H7 (cell line): ENCODE results near the gene MCCC2. TPM values are rescaled to one million over a fixed set of nuclear protein-coding genes. Genes with fewer than 3 reads are reported as not detected.
A peak's percentile ranks its signal among the peaks of the same experiment; 100 is the strongest.
"Not testable (repeated sequence)": the region's sequence is repeated elsewhere in the genome, so short reads cannot be mapped to it uniquely, and the experiment has no call there.

ENCODE experiments used
- DNase-seq: peaks from one replicate; pipeline ENCODE4 v3.0.0; 2012
- H3K27me3 ChIP-seq: 2 replicates; pipeline ENCODE4 v1.6.0; 2011; ENCODE audit warnings: mild to moderate bottlenecking, low read length; ENCODE audit not compliant: control insufficient read depth, insufficient read depth
- H3K36me3 ChIP-seq: replicated peaks from 2 replicates; pipeline ENCODE4 v1.5.1; 2011; ENCODE audit warnings: low read length; ENCODE audit not compliant: control insufficient read depth, insufficient read depth
- H3K4me3 ChIP-seq: 2 replicates; pipeline ENCODE4 v1.5.1; 2011; ENCODE audit warnings: low read depth, mild to moderate bottlenecking, control low read depth, low read length, moderate library complexity; ENCODE audit not compliant: insufficient read depth
- total RNA-seq: library from RNA; depleted of rRNA; stranded (reverse); fragments of >200 nt; shearing (Covaris generic); gene quantifications from 2 replicates; pipeline ENCODE4 v1.2.3, GENCODE V29; 2014

MCCC2 gene
- total RNA-seq, 1 experiment from 2014 or later: 53.1 TPM

- Histone ChIP-seq H3K36me3 (no peaks in the 10 kb centered on the region), H3K27me3 (no peaks in the 10 kb centered on the region), H3K4me3 (peak overlapping the region; percentile 86)
- DNase-seq: peak; percentile 53
Measured at GRCh38 chr5:71586052-71586940, 844 bp upstream of the MCCC2 start.

- H3K36me3 ChIP-seq: no peaks in the 10 kb centered on the region
- peak; percentile 56 for DNase-seq
- peak overlapping the region; percentile 86 for H3K4me3 ChIP-seq
- H3K27me3 ChIP-seq: no peaks in the 10 kb centered on the region
Measured at GRCh38 chr5:71587766-71588532, 809 bp downstream of the MCCC2 start.

GRCh38 chr5:71588533-71588885, 1.4 kb downstream of the MCCC2 start:
- no peak for DNase-seq
- no peak overlapping the region for H3K4me3 ChIP-seq
- H3K27me3 ChIP-seq: no peaks in the 10 kb centered on the region
- no peaks in the 10 kb centered on the region for H3K36me3 ChIP-seq

- no peaks in the 10 kb centered on the region; the same call in 1 of the 2 replicates for H3K36me3 ChIP-seq
- no peak overlapping the region for H3K4me3 ChIP-seq
- no peak for DNase-seq
Measured at GRCh38 chr5:71589903-71590302, 2.8 kb downstream of the MCCC2 start.

GRCh38 chr5:71591100-71591499, 4.0 kb downstream of the MCCC2 start:
- Histone ChIP-seq H3K4me3 (no peak overlapping the region), H3K36me3 (peaks cover under 1% of the 10 kb centered on the region), H3K27me3 (no peaks in the 10 kb centered on the region)
- DNase-seq: no peak

More at GRCh38 chr5:71589903-71590302, 2.8 kb downstream of the MCCC2 start:
- no peaks in the 10 kb centered on the region for H3K27me3 ChIP-seq

- Histone ChIP-seq H3K27me3 (no peaks in the 10 kb centered on the region), H3K36me3 (peaks cover 10% of the 10 kb centered on the region), H3K4me3 (no peak overlapping the region)
- no peak for DNase-seq
Measured at GRCh38 chr5:71596169-71596568, 9.0 kb downstream of the MCCC2 start.

GRCh38 chr5:71597001-71597400, 9.9 kb downstream of the MCCC2 start:
- Histone ChIP-seq H3K36me3 (peaks cover 12% of the 10 kb centered on the region), H3K4me3 (no peak overlapping the region), H3K27me3 (no peaks in the 10 kb centered on the region)
- DNase-seq: no peak

- H3K27me3 ChIP-seq: no peaks in the 10 kb centered on the region
- no peak for DNase-seq
- H3K4me3 ChIP-seq: no peak overlapping the region
- H3K36me3 ChIP-seq: peaks cover 18% of the 10 kb centered on the region
Measured at GRCh38 chr5:71600783-71601182, 13.6 kb downstream of the MCCC2 start.

GRCh38 chr5:71601222-71602026, 14.3 kb downstream of the MCCC2 start:
- H3K36me3 ChIP-seq: peaks cover 15% of the 10 kb centered on the region
- DNase-seq: peak; percentile 69

GRCh38 chr5:71609916-71610315, 22.8 kb downstream of the MCCC2 start:
- not testable (repeated sequence) for DNase-seq, H3K27me3 ChIP-seq, H3K4me3 ChIP-seq, H3K36me3 ChIP-seq

More at GRCh38 chr5:71601222-71602026, 14.3 kb downstream of the MCCC2 start:
- no peak overlapping the region for H3K4me3 ChIP-seq
- H3K27me3 ChIP-seq: no peaks in the 10 kb centered on the region

- DNase-seq: no peak
- peaks cover 2% of the 10 kb centered on the region for H3K36me3 ChIP-seq
- no peaks in the 10 kb centered on the region for H3K27me3 ChIP-seq
- H3K4me3 ChIP-seq: no peak overlapping the region
Measured at GRCh38 chr5:71615809-71616208, 28.7 kb downstream of the MCCC2 start.

- DNase-seq: no peak
- Histone ChIP-seq H3K4me3 (no peak overlapping the region), H3K36me3 (peaks cover 3% of the 10 kb centered on the region)
Measured at GRCh38 chr5:71620630-71621029, 33.5 kb downstream of the MCCC2 start.

GRCh38 chr5:71621268-71621667, 34.1 kb downstream of the MCCC2 start:
- DNase-seq: no peak
- Histone ChIP-seq H3K27me3 (no peaks in the 10 kb centered on the region), H3K36me3 (peaks cover 3% of the 10 kb centered on the region), H3K4me3 (no peak overlapping the region)

More at GRCh38 chr5:71620630-71621029, 33.5 kb downstream of the MCCC2 start:
- H3K27me3 ChIP-seq: no peaks in the 10 kb centered on the region

- no peak for DNase-seq
- Histone ChIP-seq H3K27me3 (no peaks in the 10 kb centered on the region), H3K36me3 (peaks cover 3% of the 10 kb centered on the region), H3K4me3 (no peak overlapping the region)
Measured at GRCh38 chr5:71621741-71622140, 34.6 kb downstream of the MCCC2 start.
